ENCODE data around the gene FZD4.
"Not testable (repeated sequence)": the region's sequence is repeated elsewhere in the genome, so short reads cannot be mapped to it uniquely, and the experiment has no call there.

Gene FZD4

DNA sequence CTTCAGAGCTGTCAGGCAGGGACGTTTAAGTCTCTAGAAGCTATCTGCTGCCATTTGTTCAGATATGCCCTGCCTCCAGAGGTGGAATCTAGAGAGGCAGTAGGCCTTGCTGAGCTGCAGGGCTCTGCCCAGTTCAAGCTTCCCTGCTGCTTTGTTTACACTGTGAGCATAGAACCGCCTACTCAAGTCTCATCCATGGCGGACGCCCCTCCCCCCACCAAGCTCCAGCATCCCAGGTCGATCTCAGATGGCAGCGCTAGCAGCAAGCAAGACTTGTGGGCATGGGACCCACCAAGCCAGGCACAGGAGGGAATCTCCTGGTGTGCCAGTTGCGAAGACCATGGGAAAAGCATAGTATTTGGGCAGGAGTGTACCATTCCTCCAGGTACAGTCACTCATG lies 12.4 kb upstream of the FZD4 start:
- not testable (repeated sequence) for H3K9ac ChIP-seq (ENCODE audit: low read length); H3K27ac ChIP-seq (ENCODE audit: low read length); H3K4me1 ChIP-seq (ENCODE audit: control insufficient read depth, low read depth, low read length); H3K9me3 ChIP-seq (ENCODE audit: control insufficient read depth, low read depth, low read length); H3K36me3 ChIP-seq (ENCODE audit: control insufficient read depth, low read depth, low read length); H3K4me3 ChIP-seq (ENCODE audit: low read length); H3K27me3 ChIP-seq (ENCODE audit: control insufficient read depth, insufficient read depth, low read length)

DNA sequence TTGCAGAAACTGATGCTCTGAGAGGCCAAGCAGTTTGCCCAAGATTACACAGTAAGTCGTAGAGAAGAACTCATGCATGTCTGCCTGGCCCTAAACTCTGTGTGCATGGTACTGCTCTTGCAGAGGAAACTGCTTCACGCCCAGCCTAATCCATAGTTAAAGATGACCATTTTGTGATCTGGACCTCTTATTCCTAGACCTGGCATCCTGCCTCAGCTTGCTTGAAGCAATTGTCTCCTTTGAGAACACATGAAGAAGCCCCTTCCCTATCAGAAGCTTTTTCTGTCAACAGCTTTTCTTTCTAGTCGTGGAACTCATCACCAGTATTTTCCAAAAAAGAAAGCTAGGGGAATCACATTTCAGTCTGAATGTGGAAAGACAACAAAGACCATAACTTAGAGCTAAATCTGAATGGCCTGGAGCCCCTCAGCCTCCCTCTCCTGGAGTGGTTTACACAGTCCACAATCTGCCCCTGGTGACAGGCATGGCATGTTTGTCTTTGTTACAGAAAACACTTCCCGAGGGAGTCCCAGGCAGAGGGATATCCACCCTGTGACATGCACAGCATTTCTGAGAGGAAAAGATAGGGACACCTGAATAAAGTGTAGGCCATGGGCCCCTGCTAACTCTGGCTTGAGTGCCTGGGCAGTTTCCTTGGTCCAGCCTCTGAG lies 2.9 kb upstream of the FZD4 start:
- H3K9ac ChIP-seq (ENCODE audit: low read length) = no peak overlapping the region

DNA sequence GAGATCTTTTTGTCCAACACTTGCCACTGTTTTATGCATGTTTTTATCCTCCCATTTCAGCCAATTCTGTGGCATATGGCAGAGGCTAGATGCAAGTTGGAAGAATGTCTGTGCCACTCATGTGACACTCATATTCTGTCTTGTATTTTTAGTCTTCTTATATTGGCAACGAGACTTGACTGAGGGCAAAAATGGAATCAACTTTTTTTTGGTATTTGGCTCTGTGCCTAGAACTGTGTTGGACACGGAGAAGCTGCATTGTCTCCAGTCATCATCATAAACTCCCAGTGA lies 1.7 kb upstream of the FZD4 start:
- Histone ChIP-seq H3K27me3 (ENCODE audit: control insufficient read depth, insufficient read depth, low read length) (peaks cover 33% of the 10 kb centered on the region), H3K27ac (ENCODE audit: low read length) (no peak overlapping the region), H3K4me3 (ENCODE audit: low read length) (peak overlapping the region; percentile 90), H3K9me3 (ENCODE audit: control insufficient read depth, low read depth, low read length) (no peaks in the 10 kb centered on the region), H3K36me3 (ENCODE audit: control insufficient read depth, low read depth, low read length) (no peaks in the 10 kb centered on the region), H3K4me1 (ENCODE audit: control insufficient read depth, low read depth, low read length) (peaks cover 11% of the 10 kb centered on the region), H3K9ac (ENCODE audit: low read length) (no peak overlapping the region)

More for the DNA sequence above, 2.9 kb upstream of the FZD4 start:
- H3K27ac ChIP-seq (ENCODE audit: low read length) = no peak overlapping the region
- peaks cover 32% of the 10 kb centered on the region for H3K27me3 ChIP-seq (ENCODE audit: control insufficient read depth, insufficient read depth, low read length)
- H3K9me3 ChIP-seq (ENCODE audit: control insufficient read depth, low read depth, low read length) = no peaks in the 10 kb centered on the region
- peaks cover 7% of the 10 kb centered on the region for H3K4me1 ChIP-seq (ENCODE audit: control insufficient read depth, low read depth, low read length)
- no peak overlapping the region for H3K4me3 ChIP-seq (ENCODE audit: low read length)
- H3K36me3 ChIP-seq (ENCODE audit: control insufficient read depth, low read depth, low read length) = no peaks in the 10 kb centered on the region

DNA sequence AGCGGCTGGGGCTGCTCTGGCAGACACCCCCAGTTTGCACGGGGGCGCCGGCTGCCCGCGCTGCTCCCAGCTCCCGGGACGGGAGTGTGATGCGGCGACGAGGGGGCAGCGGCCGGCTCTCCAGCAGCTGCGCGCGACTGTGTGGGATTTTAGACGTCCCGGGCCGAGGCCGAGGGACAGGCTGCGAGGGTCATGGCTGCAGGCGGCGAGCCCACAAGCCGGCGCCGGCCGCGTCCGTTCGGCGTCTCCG lies 159 bp downstream of the FZD4 start:
- Histone ChIP-seq H3K4me1 (ENCODE audit: control insufficient read depth, low read depth, low read length) (peaks cover 11% of the 10 kb centered on the region), H3K4me3 (ENCODE audit: low read length) (peak overlapping the region; percentile 49)

DNA sequence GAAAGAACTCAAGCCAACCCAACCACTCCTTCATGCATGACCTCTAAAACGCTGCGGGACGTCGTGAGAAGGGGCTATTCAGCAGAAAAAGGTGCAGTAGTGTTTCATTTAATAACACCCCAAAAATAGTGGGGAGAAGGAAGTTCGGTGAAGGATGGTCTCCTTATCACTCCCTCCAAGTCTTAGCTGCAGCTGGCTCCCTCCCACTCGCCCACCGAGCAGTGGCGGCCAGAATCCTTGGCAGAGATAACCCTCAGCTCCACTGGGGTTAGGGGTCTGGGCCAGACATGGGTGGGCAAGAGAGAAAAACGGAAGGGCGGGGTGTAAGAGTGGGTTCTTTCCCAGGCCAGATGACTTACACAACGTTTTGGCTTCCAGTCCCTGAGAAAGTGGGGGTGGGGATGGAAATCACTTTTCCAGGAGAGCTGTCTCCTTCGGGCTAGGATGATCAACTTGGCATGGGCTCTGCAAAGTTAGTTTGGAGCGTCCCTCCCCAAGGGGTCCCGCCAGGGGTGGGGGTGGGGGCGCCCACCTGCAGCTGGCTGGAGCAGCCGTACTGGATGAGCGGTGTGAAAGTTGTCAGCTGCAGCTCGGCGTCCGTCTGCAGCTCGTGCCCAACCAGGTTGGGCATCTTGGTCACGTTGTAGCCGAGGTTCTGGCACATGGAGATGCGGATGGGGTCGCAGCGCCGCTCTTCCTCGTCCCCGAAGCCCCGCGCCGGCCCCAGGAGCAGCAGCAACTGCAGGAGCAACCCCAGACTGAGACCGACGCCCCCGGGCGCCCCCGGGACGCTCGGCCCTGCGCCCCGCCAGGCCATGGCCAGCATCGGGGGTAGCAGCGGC lies 705 bp downstream of the FZD4 start:
- H3K27ac ChIP-seq (ENCODE audit: low read length) = no peak overlapping the region
- H3K4me1 ChIP-seq (ENCODE audit: control insufficient read depth, low read depth, low read length) = peaks cover 11% of the 10 kb centered on the region
- no peak overlapping the region for H3K9ac ChIP-seq (ENCODE audit: low read length)

More for the DNA sequence above, 159 bp downstream of the FZD4 start:
- no peaks in the 10 kb centered on the region for H3K9me3 ChIP-seq (ENCODE audit: control insufficient read depth, low read depth, low read length)
- H3K27ac ChIP-seq (ENCODE audit: low read length) = no peak overlapping the region
- no peaks in the 10 kb centered on the region for H3K36me3 ChIP-seq (ENCODE audit: control insufficient read depth, low read depth, low read length)
- H3K9ac ChIP-seq (ENCODE audit: low read length) = no peak overlapping the region
- H3K27me3 ChIP-seq (ENCODE audit: control insufficient read depth, insufficient read depth, low read length) = peaks cover 33% of the 10 kb centered on the region

DNA sequence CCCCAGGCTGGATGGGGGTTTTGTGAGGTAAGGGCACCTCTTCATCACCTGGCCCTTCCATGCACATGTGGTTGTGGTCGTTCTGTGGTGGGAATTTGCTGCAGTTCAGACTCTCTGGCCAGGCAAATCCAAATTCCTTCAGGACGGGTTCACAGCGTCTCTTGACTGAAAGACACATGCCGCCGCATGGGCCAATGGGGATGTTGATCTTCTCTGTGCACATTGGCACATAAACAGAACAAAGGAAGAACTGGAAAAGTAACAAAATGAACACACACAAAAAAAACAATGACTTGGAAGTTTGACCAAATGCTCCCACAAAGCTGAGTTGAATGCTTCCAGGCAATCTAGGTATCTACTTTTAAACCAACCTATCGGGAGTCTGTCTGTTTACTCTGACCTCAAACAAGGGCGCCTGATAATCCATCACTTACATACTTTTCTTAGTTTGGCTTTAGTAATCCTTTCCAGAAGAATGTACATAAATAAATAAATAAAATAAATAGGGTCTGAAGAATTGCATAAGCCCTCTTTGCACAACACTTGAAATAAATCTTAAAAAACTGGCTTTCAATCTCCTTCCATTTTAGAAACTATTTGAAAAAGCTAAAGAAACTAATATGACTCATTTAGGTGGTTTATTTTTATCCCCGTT lies 2.8 kb downstream of the FZD4 start:
- Histone ChIP-seq H3K27ac (ENCODE audit: low read length) (no peak overlapping the region), H3K27me3 (ENCODE audit: control insufficient read depth, insufficient read depth, low read length) (peaks cover 28% of the 10 kb centered on the region), H3K9ac (ENCODE audit: low read length) (no peak overlapping the region), H3K9me3 (ENCODE audit: control insufficient read depth, low read depth, low read length) (no peaks in the 10 kb centered on the region), H3K36me3 (ENCODE audit: control insufficient read depth, low read depth, low read length) (no peaks in the 10 kb centered on the region), H3K4me1 (ENCODE audit: control insufficient read depth, low read depth, low read length) (peaks cover 11% of the 10 kb centered on the region), H3K4me3 (ENCODE audit: low read length) (no peak overlapping the region)

More for the DNA sequence above, 705 bp downstream of the FZD4 start:
- H3K36me3 ChIP-seq (ENCODE audit: control insufficient read depth, low read depth, low read length) = no peaks in the 10 kb centered on the region
- peaks cover 33% of the 10 kb centered on the region for H3K27me3 ChIP-seq (ENCODE audit: control insufficient read depth, insufficient read depth, low read length)
- H3K4me3 ChIP-seq (ENCODE audit: low read length) = peak overlapping the region; percentile 49
- no peaks in the 10 kb centered on the region for H3K9me3 ChIP-seq (ENCODE audit: control insufficient read depth, low read depth, low read length)

DNA sequence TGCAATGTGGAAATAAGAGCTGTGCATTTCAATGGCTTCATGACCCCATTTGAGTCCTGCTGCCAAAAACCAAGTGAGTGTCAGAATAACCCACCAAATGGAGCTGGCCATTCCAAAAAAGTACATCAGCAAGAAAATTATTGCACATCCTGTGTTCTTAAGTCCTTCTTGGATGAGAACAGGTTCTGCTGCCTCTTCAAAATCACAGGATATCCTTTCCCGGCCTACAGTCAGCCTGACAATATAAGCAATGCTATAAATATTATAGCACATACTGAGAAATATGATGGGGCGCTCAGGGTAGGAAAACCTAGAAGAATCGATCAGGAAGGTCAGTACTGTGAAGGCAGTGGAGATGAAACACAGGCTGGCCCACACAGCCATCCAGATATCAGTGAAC lies 3.5 kb downstream of the FZD4 start:
- Histone ChIP-seq H3K36me3 (ENCODE audit: control insufficient read depth, low read depth, low read length) (no peaks in the 10 kb centered on the region), H3K4me3 (ENCODE audit: low read length) (no peak overlapping the region), H3K4me1 (ENCODE audit: control insufficient read depth, low read depth, low read length) (peaks cover 8% of the 10 kb centered on the region), H3K9me3 (ENCODE audit: control insufficient read depth, low read depth, low read length) (no peaks in the 10 kb centered on the region), H3K27me3 (ENCODE audit: control insufficient read depth, insufficient read depth, low read length) (peaks cover 21% of the 10 kb centered on the region), H3K9ac (ENCODE audit: low read length) (no peak overlapping the region), H3K27ac (ENCODE audit: low read length) (no peak overlapping the region)

DNA sequence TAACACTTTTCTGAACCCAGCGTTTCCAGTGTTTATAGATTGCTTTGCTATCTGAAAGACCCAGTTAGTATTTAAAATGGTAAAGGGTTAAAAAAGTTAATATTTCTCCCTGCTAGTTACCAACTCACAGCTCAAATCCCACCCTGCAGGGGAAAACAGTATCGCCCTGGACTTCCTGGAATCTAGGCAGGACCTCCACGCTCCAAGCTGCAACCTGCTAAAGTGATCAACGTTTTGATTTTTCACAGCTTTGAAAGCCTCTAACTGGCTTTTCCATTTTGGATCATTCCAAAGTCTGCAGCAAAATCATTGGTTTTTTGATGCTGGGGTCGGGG lies 4.6 kb downstream of the FZD4 start:
- H3K36me3 ChIP-seq (ENCODE audit: control insufficient read depth, low read depth, low read length) = no peaks in the 10 kb centered on the region
- H3K9me3 ChIP-seq (ENCODE audit: control insufficient read depth, low read depth, low read length) = no peaks in the 10 kb centered on the region
- H3K9ac ChIP-seq (ENCODE audit: low read length) = no peak overlapping the region
- peaks cover 17% of the 10 kb centered on the region for H3K27me3 ChIP-seq (ENCODE audit: control insufficient read depth, insufficient read depth, low read length)
- H3K27ac ChIP-seq (ENCODE audit: low read length) = no peak overlapping the region
- peaks cover 8% of the 10 kb centered on the region for H3K4me1 ChIP-seq (ENCODE audit: control insufficient read depth, low read depth, low read length)
- H3K4me3 ChIP-seq (ENCODE audit: low read length) = no peak overlapping the region

DNA sequence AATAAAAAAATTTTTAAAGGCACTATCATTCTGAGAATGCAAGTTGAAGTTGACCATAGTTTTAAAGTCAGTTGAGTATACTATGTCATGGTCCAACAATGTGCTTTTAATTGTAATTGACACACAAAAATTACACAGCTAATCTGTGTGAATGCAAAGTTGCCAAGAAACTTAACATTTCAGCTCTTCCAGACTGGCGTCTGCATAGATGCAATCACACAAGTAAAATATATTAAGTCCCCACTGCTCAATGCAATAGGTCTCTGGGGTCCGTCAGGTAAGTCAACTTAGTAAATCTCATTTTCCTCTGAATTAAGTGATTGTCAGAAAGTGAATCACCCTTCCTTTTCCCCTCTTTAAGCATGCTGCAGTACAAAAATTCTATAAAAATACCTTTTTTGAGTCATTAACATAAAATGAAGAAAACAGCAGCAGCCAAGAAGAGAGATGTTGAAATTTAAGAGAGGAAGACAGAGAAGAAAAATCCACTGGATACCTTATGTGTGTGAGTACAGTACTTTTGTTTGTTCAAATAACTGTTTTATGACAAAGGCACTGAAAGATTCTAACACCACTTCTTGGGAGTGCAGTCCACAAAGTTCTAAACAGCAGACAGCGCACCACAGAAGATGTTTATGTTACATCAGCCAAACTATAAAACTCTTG lies 5.1 kb downstream of the FZD4 start:
- no peak overlapping the region for H3K4me3 ChIP-seq (ENCODE audit: low read length)
- no peak overlapping the region for H3K27ac ChIP-seq (ENCODE audit: low read length)

DNA sequence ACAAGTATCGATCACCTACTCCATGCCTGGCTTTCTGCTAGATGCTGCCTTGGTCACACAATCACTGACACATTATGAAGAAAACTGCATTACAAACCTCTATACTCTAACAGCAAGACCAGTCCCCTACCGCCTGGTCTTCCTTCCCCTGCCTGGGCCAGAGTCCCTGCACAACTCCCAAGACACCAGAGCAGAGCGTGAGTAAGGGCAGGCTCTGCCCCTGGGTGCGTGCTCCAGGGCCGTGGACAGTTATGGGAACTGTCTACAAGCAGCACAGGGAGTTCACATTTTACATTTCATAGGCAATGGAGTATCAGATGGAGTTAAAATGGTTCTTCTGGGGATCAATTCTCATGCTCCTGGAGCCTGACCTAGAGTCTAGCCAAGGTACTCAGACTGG lies 6.5 kb downstream of the FZD4 start:
- H3K36me3 ChIP-seq (ENCODE audit: control insufficient read depth, low read depth, low read length) = no peaks in the 10 kb centered on the region
- no peak overlapping the region for H3K9ac ChIP-seq (ENCODE audit: low read length)
- no peak overlapping the region for H3K4me3 ChIP-seq (ENCODE audit: low read length)
- no peak overlapping the region for H3K27ac ChIP-seq (ENCODE audit: low read length)
- H3K27me3 ChIP-seq (ENCODE audit: control insufficient read depth, insufficient read depth, low read length) = peaks cover 7% of the 10 kb centered on the region
- H3K4me1 ChIP-seq (ENCODE audit: control insufficient read depth, low read depth, low read length) = peaks cover 6% of the 10 kb centered on the region
- no peaks in the 10 kb centered on the region for H3K9me3 ChIP-seq (ENCODE audit: control insufficient read depth, low read depth, low read length)

More for the DNA sequence above, 5.1 kb downstream of the FZD4 start:
- Histone ChIP-seq H3K9ac (ENCODE audit: low read length) (no peak overlapping the region), H3K27me3 (ENCODE audit: control insufficient read depth, insufficient read depth, low read length) (peaks cover 17% of the 10 kb centered on the region), H3K36me3 (ENCODE audit: control insufficient read depth, low read depth, low read length) (no peaks in the 10 kb centered on the region), H3K9me3 (ENCODE audit: control insufficient read depth, low read depth, low read length) (no peaks in the 10 kb centered on the region), H3K4me1 (ENCODE audit: control insufficient read depth, low read depth, low read length) (peaks cover 8% of the 10 kb centered on the region)

DNA sequence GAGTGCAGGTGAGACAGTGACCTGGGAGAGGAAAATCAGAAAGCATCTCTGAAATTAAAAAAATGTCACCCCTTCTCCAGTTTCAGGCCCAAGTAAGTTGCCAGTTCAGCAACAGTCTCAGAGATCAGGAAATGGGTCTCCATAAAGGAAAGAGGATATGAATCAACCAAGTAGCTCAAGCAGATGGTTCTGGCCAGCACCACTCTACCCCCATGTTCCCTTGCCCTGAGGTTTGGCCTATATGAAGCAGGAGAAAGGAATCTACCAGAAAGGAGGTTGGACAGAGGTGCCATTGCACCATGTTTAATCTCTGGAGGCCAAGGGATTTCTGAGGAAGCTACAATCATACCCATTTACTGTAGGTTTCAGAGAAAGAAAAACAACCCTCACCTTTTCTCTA lies 7.7 kb downstream of the FZD4 start:
- H3K27ac ChIP-seq (ENCODE audit: low read length) = no peak overlapping the region
- H3K27me3 ChIP-seq (ENCODE audit: control insufficient read depth, insufficient read depth, low read length) = no peaks in the 10 kb centered on the region
- H3K9ac ChIP-seq (ENCODE audit: low read length) = no peak overlapping the region
- no peak overlapping the region for H3K4me3 ChIP-seq (ENCODE audit: low read length)
- H3K9me3 ChIP-seq (ENCODE audit: control insufficient read depth, low read depth, low read length) = no peaks in the 10 kb centered on the region
- no peaks in the 10 kb centered on the region for H3K4me1 ChIP-seq (ENCODE audit: control insufficient read depth, low read depth, low read length)
- H3K36me3 ChIP-seq (ENCODE audit: control insufficient read depth, low read depth, low read length) = no peaks in the 10 kb centered on the region

All from iPS-18a (cell line).